ENCODE data around the gene LILRA5.
"Not testable (repeated sequence)": the region's sequence is repeated elsewhere in the genome, so short reads cannot be mapped to it uniquely, and the experiment has no call there.

LILRA5 gene

DNA sequence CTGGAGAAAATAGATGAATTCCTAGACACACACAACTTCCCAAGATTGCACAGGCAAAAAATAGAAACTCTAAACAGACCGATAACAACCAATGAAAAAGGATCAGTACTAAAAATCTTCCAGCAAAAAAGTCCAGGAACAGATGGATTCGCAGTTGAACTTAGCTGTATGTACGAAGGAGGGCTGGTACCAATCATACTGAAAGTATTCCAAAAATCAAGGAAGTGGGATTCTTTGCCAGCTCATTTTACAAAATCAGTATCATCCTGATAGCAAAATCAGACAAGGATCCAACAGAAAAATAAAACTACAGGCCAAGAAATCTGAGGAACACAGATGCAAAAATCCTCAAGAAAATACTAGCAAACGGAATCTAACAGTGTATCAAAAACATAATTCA lies 25.5 kb downstream of the LILRA5 start:
- H3K4me3 ChIP-seq (ENCODE audit: low read depth in 1 of 5, low read length in 5 of 5) = no peak overlapping the region
- H3K36me3 ChIP-seq (ENCODE audit: control insufficient read depth in 5 of 5, insufficient read depth in 5 of 5, low read length in 5 of 5) = no peaks in the 10 kb centered on the region
- no peaks in the 10 kb centered on the region for H3K9me3 ChIP-seq (ENCODE audit: control insufficient read depth in 5 of 5, low read length in 5 of 5)
- H3K9ac ChIP-seq (ENCODE audit: low read length in 5 of 5) = no peak overlapping the region
- H3K27me3 ChIP-seq (ENCODE audit: control insufficient read depth in 5 of 5, insufficient read depth in 4 of 5, low read length in 5 of 5) = peaks cover 0 to 8% (median 0%) of the 10 kb centered on the region in 5 donors
- H3K4me1 ChIP-seq (ENCODE audit: control insufficient read depth in 5 of 5, insufficient read depth in 5 of 5, low read length in 5 of 5) = peaks cover 0 to 8% (median 0%) of the 10 kb centered on the region in 5 donors
- H3K27ac ChIP-seq (ENCODE audit: low read depth, low read length) = no peak overlapping the region

DNA sequence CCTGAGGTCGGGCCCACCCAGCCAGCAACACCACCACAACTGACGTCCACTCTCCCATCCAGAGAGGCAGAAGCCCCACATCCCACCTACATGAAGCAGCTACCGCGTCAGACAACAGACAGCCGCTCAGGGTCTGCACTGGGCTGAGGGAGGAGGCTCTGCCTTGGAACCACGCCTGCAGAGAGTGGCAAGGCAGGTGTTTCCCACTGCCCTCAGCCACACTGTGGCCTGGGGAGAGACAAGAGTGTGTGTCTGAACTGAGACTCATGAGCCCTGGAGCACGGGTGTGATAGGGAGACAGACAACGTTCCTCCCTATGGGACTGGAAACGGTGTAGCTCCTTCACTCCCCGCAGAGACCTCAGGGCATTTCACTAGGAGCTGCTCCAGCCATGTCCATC lies 26.7 kb downstream of the LILRA5 start:
- not testable (repeated sequence) for H3K36me3 ChIP-seq (ENCODE audit: control insufficient read depth in 5 of 5, insufficient read depth in 5 of 5, low read length in 5 of 5); H3K9ac ChIP-seq (ENCODE audit: low read length in 5 of 5); H3K9me3 ChIP-seq (ENCODE audit: control insufficient read depth in 5 of 5, low read length in 5 of 5); H3K27me3 ChIP-seq (ENCODE audit: control insufficient read depth in 5 of 5, insufficient read depth in 4 of 5, low read length in 5 of 5); H3K27ac ChIP-seq (ENCODE audit: low read depth, low read length); H3K4me3 ChIP-seq (ENCODE audit: low read depth in 1 of 5, low read length in 5 of 5)
- H3K4me1 ChIP-seq (ENCODE audit: control insufficient read depth in 5 of 5, insufficient read depth in 5 of 5, low read length in 5 of 5) = peaks cover 0 to 15% (median 0%) of the 10 kb centered on the region in 5 donors

DNA sequence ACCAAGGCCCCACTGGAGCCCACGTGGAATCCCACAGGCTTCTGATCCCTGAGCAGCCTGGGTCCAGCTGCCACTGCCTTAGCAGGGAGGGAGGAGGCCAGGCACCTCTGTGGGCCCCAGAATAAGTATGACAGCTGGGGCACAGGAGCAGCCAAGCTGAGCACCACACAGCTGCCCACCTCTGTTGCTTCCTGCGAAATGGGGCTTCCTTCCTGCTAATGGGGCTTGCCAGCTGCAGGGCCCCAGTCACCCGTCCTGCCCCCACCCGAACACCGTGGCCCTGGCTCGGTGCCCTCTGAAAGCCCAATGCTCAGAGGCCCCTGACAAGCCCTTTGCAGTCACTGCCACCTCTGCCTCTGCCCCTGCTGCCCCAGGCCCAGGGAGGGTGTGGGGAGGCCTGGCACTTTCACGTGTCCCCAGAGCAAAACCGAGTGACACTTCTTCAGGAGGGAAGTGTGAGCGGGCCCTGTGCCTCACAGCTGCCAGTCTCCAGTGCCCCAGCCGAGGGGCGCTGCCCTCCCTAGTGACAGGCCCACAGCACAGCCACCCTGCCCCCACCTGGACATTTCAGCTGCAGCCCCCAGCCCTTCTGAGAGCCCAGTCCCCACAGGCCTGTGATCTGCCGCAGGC lies 27.4 kb downstream of the LILRA5 start:
- not testable (repeated sequence) for H3K36me3 ChIP-seq (ENCODE audit: control insufficient read depth in 5 of 5, insufficient read depth in 5 of 5, low read length in 5 of 5); H3K9me3 ChIP-seq (ENCODE audit: control insufficient read depth in 5 of 5, low read length in 5 of 5); H3K27ac ChIP-seq (ENCODE audit: low read depth, low read length); H3K27me3 ChIP-seq (ENCODE audit: control insufficient read depth in 5 of 5, insufficient read depth in 4 of 5, low read length in 5 of 5); H3K9ac ChIP-seq (ENCODE audit: low read length in 5 of 5); H3K4me3 ChIP-seq (ENCODE audit: low read depth in 1 of 5, low read length in 5 of 5)
- H3K4me1 ChIP-seq (ENCODE audit: control insufficient read depth in 5 of 5, insufficient read depth in 5 of 5, low read length in 5 of 5) = peaks cover 0 to 18% (median 0%) of the 10 kb centered on the region in 5 donors

DNA sequence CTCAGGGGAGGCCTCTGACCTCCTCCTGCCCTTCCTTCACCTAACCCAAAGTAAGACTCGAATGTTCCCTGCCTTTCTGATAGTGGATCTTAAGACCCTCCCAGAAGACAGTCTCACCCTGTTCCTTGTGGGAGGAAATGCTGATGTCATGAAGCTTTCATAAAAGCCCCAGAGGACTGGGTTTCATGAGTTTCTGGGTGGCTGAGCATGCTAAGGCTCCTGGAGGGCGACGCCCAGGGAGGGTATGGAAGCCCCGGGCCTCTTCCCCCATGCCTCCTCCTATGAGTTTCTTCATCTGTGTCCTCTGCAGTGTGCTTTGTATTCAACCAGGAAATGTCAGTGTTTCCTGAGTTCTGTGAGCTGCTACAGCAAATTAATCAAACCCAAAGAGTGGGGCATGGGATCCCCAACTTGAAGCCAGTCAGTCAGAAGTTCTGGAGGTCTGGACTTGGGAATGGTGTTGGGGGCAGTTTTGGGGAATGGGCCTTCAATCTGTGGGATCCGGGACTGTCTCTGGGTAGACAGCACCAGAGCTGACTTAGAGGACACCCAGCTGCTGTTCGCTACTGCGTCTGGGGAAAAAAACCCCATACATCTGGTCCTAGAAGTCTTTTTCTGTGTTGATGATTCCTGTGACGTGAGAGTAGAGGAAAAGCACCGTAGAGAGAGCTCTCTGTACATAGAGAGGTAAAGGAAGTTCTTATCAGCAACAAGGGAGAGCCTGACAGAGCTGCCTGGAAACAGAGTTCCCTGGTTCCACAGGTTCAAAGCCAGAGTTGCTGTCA lies 30.1 kb downstream of the LILRA5 start:
- H3K27me3 ChIP-seq (ENCODE audit: control insufficient read depth in 5 of 5, insufficient read depth in 4 of 5, low read length in 5 of 5) = peaks cover 0 to 12% (median 6%) of the 10 kb centered on the region in 5 donors
- H3K9me3 ChIP-seq (ENCODE audit: control insufficient read depth in 5 of 5, low read length in 5 of 5) = no peaks in the 10 kb centered on the region
- H3K9ac ChIP-seq (ENCODE audit: low read length in 5 of 5) = no peak overlapping the region
- H3K27ac ChIP-seq (ENCODE audit: low read depth, low read length) = no peak overlapping the region
- no peaks in the 10 kb centered on the region for H3K36me3 ChIP-seq (ENCODE audit: control insufficient read depth in 5 of 5, insufficient read depth in 5 of 5, low read length in 5 of 5)
- H3K4me1 ChIP-seq (ENCODE audit: control insufficient read depth in 5 of 5, insufficient read depth in 5 of 5, low read length in 5 of 5) = peaks cover 0 to 27% (median 5%) of the 10 kb centered on the region in 5 donors
- no peak overlapping the region for H3K4me3 ChIP-seq (ENCODE audit: low read depth in 1 of 5, low read length in 5 of 5)

DNA sequence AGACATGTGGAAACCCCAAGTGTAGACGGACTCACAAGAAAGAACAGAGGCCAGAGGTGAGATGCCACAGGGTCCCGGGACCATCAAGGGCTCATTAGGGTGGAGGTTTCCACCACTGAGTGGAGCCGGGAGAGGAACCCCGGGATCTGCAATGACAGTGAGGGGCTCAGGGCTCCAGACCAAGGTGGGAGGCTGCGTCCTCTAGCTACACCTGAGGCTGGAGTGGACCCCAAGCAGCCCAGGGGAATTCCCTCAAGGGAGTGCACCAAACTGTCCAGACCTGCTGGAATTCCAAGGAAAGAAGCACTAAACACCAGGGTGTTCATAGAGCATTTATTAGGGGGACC lies 31.3 kb downstream of the LILRA5 start:
- not testable (repeated sequence) for H3K9me3 ChIP-seq (ENCODE audit: control insufficient read depth in 5 of 5, low read length in 5 of 5); H3K4me3 ChIP-seq (ENCODE audit: low read depth in 1 of 5, low read length in 5 of 5); H3K36me3 ChIP-seq (ENCODE audit: control insufficient read depth in 5 of 5, insufficient read depth in 5 of 5, low read length in 5 of 5); H3K27ac ChIP-seq (ENCODE audit: low read depth, low read length); H3K9ac ChIP-seq (ENCODE audit: low read length in 5 of 5)
- H3K4me1 ChIP-seq (ENCODE audit: control insufficient read depth in 5 of 5, insufficient read depth in 5 of 5, low read length in 5 of 5) = peaks cover 0 to 27% (median 5%) of the 10 kb centered on the region in 5 donors
- peaks cover 0 to 13% (median 6%) of the 10 kb centered on the region in 5 donors for H3K27me3 ChIP-seq (ENCODE audit: control insufficient read depth in 5 of 5, insufficient read depth in 4 of 5, low read length in 5 of 5)

DNA sequence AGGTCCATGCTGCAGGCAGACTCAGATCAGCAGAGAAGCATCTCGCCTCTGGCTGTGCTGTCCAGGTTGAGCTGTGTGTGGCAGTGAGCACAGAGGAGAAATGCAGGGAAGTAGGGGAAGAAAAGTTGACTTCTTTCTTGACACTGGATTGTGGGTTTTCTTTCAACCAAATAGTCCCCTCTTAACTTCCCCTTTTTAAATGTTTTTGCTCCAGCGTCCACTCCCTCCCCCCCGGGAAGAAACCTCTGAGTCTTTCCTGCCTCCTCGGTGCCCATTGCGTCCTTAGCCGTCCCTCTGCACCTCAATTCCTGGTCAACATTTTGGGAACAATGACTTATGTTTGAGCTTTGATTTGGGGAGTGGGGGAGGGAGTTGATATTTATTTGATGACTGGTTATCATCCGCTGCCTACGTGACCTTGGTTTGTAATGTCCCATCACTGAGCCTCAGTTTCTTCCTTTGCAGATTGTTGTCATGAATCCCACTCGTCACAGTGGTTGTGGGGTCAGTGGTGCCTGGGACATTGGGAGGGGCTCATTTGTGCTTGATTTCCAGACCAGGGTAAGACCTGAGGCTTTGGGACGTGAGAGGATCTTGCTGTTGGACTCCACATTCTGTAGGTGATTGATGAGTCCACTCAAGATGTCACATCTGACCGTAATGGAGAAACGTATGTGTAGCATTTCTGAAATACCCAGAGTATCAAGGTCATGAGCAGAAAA lies 31.8 kb downstream of the LILRA5 start, which contains the start of gene LILRB2:
LILRB2 (minus strand) TSS at position 104 of the 722 bp plus-strand sequence. CDS start 614 bp downstream, outside the sequence.
- Histone ChIP-seq H3K36me3 (ENCODE audit: control insufficient read depth in 5 of 5, insufficient read depth in 5 of 5, low read length in 5 of 5) (no peaks in the 10 kb centered on the region), H3K27me3 (ENCODE audit: control insufficient read depth in 5 of 5, insufficient read depth in 4 of 5, low read length in 5 of 5) (peaks cover 0 to 13% (median 6%) of the 10 kb centered on the region in 5 donors), H3K9ac (ENCODE audit: low read length in 5 of 5) (no peak within 1 kb of the TSS), H3K4me1 (ENCODE audit: control insufficient read depth in 5 of 5, insufficient read depth in 5 of 5, low read length in 5 of 5) (peaks cover 0 to 27% (median 5%) of the 10 kb centered on the region in 5 donors), H3K4me3 (ENCODE audit: low read depth in 1 of 5, low read length in 5 of 5) (peak within 1 kb of the TSS in 4 of 5 donors; percentile 42 to 69 (median 52)), H3K27ac (ENCODE audit: low read depth, low read length) (no peak within 1 kb of the TSS), H3K9me3 (ENCODE audit: control insufficient read depth in 5 of 5, low read length in 5 of 5) (no peaks in the 10 kb centered on the region)

DNA sequence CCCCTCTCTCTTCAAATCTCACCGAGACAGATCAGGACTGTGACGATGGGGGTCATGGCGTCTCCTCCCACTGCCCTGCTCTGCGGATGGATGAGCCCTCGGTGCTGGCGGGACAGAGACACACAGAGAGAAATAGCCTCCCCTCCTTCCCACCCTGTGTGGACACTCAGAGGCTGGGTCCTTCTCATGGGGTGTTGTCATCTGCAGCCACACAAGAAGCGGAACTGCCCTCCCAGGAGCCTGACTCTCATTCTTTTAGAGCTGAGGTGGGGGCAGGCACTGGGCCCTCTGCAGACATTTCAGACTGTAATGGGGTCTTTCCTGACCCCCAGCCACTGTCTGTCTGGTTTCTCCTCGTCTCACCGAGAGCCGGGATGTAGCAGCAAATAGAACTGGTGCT lies 32.5 kb downstream of the LILRA5 start:
- not testable (repeated sequence) for H3K27ac ChIP-seq (ENCODE audit: low read depth, low read length); H3K9me3 ChIP-seq (ENCODE audit: control insufficient read depth in 5 of 5, low read length in 5 of 5); H3K9ac ChIP-seq (ENCODE audit: low read length in 5 of 5); H3K36me3 ChIP-seq (ENCODE audit: control insufficient read depth in 5 of 5, insufficient read depth in 5 of 5, low read length in 5 of 5)
- Histone ChIP-seq H3K4me1 (ENCODE audit: control insufficient read depth in 5 of 5, insufficient read depth in 5 of 5, low read length in 5 of 5) (peaks cover 0 to 23% (median 5%) of the 10 kb centered on the region in 5 donors), H3K4me3 (ENCODE audit: low read depth in 1 of 5, low read length in 5 of 5) (peak overlapping the region in 4 of 5 donors; percentile 42 to 69 (median 52)), H3K27me3 (ENCODE audit: control insufficient read depth in 5 of 5, insufficient read depth in 4 of 5, low read length in 5 of 5) (peaks cover 0 to 18% (median 9%) of the 10 kb centered on the region in 5 donors)

DNA sequence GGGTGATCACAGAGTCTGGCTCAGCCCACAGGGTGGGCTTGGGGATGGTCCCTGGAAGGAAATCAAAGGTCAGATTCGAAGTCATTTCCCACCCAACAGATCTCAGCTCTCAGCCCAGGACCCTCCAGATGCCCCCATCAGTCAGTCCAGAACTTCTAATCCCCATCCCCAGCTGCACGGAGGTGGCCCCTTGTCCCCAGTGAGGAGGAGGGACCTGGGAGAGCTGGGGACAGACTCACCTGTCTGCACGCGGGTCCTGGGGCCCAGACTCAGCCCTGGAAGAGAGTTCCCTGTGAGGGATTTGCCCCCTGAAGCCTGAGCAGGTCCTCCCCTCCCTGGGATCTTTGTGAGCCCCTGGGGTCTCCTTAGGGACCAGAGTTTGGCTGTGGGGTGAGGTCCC lies 32.9 kb downstream of the LILRA5 start:
- Histone ChIP-seq H3K4me1 (ENCODE audit: control insufficient read depth in 5 of 5, insufficient read depth in 5 of 5, low read length in 5 of 5) (peaks cover 0 to 23% (median 5%) of the 10 kb centered on the region in 5 donors), H3K27me3 (ENCODE audit: control insufficient read depth in 5 of 5, insufficient read depth in 4 of 5, low read length in 5 of 5) (peaks cover 0 to 18% (median 9%) of the 10 kb centered on the region in 5 donors)

DNA sequence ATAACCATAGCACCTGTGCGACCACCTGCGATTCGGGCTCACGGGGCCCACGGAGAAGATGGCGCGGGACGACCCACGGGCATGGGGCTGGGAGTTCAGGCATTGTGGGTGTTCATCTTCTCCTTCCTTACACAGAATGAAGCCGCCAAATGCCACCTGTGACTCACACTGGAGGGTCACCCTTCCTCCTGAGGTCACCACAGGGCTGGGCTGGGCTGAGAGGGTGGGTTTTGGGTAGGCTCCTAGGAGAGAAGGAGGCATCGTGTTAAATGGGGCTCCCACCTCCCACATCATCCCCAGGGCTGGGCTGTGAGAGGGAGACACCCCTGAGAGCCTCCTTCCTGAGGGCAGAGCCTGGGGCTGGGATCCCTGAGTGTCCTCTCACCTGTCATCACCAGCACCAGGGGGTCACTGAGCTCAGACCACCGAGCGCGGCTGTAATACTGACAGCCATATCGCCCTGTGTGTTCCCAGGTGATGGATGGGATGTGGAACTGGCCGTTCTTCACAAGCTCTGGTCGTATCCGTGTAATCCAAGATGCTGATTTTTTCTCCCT lies 33.5 kb downstream of the LILRA5 start:
- Histone ChIP-seq H3K4me1 (ENCODE audit: control insufficient read depth in 5 of 5, insufficient read depth in 5 of 5, low read length in 5 of 5) (peaks cover 0 to 23% (median 5%) of the 10 kb centered on the region in 5 donors), H3K9me3 (ENCODE audit: control insufficient read depth in 5 of 5, low read length in 5 of 5) (no peaks in the 10 kb centered on the region), H3K27ac (ENCODE audit: low read depth, low read length) (no peak overlapping the region), H3K4me3 (ENCODE audit: low read depth in 1 of 5, low read length in 5 of 5) (peak overlapping the region in 4 of 5 donors; percentile 11 to 60 (median 48)), H3K36me3 (ENCODE audit: control insufficient read depth in 5 of 5, insufficient read depth in 5 of 5, low read length in 5 of 5) (no peaks in the 10 kb centered on the region), H3K9ac (ENCODE audit: low read length in 5 of 5) (no peak overlapping the region), H3K27me3 (ENCODE audit: control insufficient read depth in 5 of 5, insufficient read depth in 4 of 5, low read length in 5 of 5) (peaks cover 0 to 18% (median 9%) of the 10 kb centered on the region in 5 donors)

More for the DNA sequence above, 32.9 kb downstream of the LILRA5 start:
- not testable (repeated sequence) for H3K27ac ChIP-seq (ENCODE audit: low read depth, low read length); H3K9ac ChIP-seq (ENCODE audit: low read length in 5 of 5); H3K9me3 ChIP-seq (ENCODE audit: control insufficient read depth in 5 of 5, low read length in 5 of 5); H3K36me3 ChIP-seq (ENCODE audit: control insufficient read depth in 5 of 5, insufficient read depth in 5 of 5, low read length in 5 of 5)
- peak overlapping the region in 4 of 5 donors; percentile 11 to 69 (median 52) for H3K4me3 ChIP-seq (ENCODE audit: low read depth in 1 of 5, low read length in 5 of 5)

Data from subcutaneous abdominal adipose tissue (tissue), 5 donors.